Esophagus muscularis mucosa (tissue), 4 donors: ENCODE measurements around the gene FBXL7. TPM values are rescaled to one million over a fixed set of nuclear protein-coding genes. Genes with fewer than 3 reads are reported as not detected.

Experiments
- DNase-seq: peaks from one replicate; pipeline ENCODE4 v3.0.0-alpha.2; 2017; ENCODE audit errors: extremely low spot score
- H3K27ac ChIP-seq, 4 donors: fragments of 200-600 bp; sonication (generic); replicated peaks in 1 of 4; 1 replicate in 3 of 4; 2 replicates in 1 of 4; pipeline ENCODE4 v1.5.1; 2016 to 2019; ENCODE audit warnings: mild to moderate bottlenecking in 1 of 4
- H3K27me3 ChIP-seq, 4 donors: fragments of 200-600 bp; sonication (generic); one replicate each; pipeline versions ENCODE4 v1.5.1 to v1.6.0; 2016 to 2019
- H3K36me3 ChIP-seq, 4 donors: fragments of 200-600 bp; sonication (generic); one replicate each; pipeline ENCODE4 v1.5.1; 2016 to 2019
- H3K4me1 ChIP-seq, 4 donors: fragments of 200-600 bp; sonication (generic); one replicate each; pipeline ENCODE4 v1.5.1; 2016 to 2019
- H3K4me3 ChIP-seq, 4 donors: fragments of 200-600 bp; sonication (generic); 1 replicate in 2 of 4; 2 replicates in 2 of 4; pipeline ENCODE4 v1.5.1; 2016 to 2019; ENCODE audit warnings: mild to moderate bottlenecking in 4 of 4, moderate library complexity in 1 of 4
- H3K9me3 ChIP-seq, 4 donors: fragments of 200-600 bp; sonication (generic); 1 replicate in 3 of 4; 2 replicates in 1 of 4; pipeline ENCODE4 v1.5.1; 2016 to 2019
- EP300 ChIP-seq: sonication (generic); formaldehyde crosslinking; IDR thresholded peaks from one replicate; pipeline ENCODE4 v1.6.1; 2017; ENCODE audit warnings: antibody characterized with exemption
- POLR2A ChIP-seq: fragments of 450-650 bp; IDR thresholded peaks from one replicate; pipeline ENCODE4 v1.6.1; 2017; ENCODE audit warnings: antibody characterized with exemption, moderate library complexity, mild to moderate bottlenecking, low read depth
- POLR2AphosphoS5 ChIP-seq, 2 donors: sonication (generic); formaldehyde crosslinking; IDR thresholded peaks; one replicate each; pipeline ENCODE4 v1.6.1; 2017; ENCODE audit warnings: antibody characterized with exemption in 2 of 2
- WGBS: methylation state at CpG from one replicate; pipeline ENCODE4 v1.1.5; 2018; 5-methylcytosine and 5-hydroxymethylcytosine counted together
- intact Hi-C: fragments of 100-400 bp; cut with DNase I; formaldehyde crosslinking; loops from one replicate; pipeline ENCODE4 v1.15.1; 2023
- total RNA-seq, 4 donors: library from RNA; depleted of rRNA; stranded (reverse); fragments of >200 nt; gene quantifications; one replicate each; pipeline versions ENCODE4 v1.1.0 to v1.2.1, GENCODE V29; 2016
- TF ChIP-seq, protein P1 (sequence below), 3 experiments: fragments of 200-600 bp in 2 of 3; fragments of 450-650 bp in 1 of 3; sonication (generic) in 2 of 3; IDR thresholded peaks; one replicate each; pipeline ENCODE4 v1.5.1; 2017 to 2019; ENCODE audit warnings: antibody characterized with exemption in 3 of 3, mild to moderate bottlenecking in 2 of 3, moderate library complexity in 1 of 3

The FBXL7 gene
- total RNA-seq, 4 donors from 2014 or later: 25.7 to 37.7 (median 27.6) TPM

DNA sequence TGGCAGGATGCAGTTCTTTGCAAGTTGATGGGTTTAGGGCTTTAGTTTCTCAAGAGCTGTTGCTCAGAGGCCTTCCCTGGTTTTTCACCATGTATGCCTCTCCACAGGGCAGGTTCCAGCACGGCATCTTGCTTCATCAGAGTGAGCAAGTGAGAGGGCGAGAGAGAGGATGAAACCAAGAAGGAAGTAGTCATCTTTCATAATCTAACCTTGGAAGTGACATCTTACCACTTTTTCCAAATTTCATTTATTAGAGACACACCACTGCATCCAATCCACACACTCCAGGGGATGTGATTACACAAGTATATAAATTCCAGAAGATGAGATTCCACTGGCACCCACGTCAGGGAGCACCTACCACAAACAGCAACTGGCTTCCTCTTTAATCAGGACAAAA, 385.2 kb downstream of the FBXL7 start:
- H3K4me3 ChIP-seq: no peak overlapping the region
- no peaks in the 10 kb centered on the region for H3K9me3 ChIP-seq
- no peak overlapping the region for H3K27ac ChIP-seq
- H3K27me3 ChIP-seq: no peaks in the 10 kb centered on the region
- H3K36me3 ChIP-seq: no peaks in the 10 kb centered on the region
- no peak for DNase-seq
- TF ChIP-seq POLR2AphosphoS5 (IDR thresholded peaks at IDR 0.05) (no peak), POLR2A (no peak), EP300 (no peak)
- TF ChIP-seq, protein P1, sequence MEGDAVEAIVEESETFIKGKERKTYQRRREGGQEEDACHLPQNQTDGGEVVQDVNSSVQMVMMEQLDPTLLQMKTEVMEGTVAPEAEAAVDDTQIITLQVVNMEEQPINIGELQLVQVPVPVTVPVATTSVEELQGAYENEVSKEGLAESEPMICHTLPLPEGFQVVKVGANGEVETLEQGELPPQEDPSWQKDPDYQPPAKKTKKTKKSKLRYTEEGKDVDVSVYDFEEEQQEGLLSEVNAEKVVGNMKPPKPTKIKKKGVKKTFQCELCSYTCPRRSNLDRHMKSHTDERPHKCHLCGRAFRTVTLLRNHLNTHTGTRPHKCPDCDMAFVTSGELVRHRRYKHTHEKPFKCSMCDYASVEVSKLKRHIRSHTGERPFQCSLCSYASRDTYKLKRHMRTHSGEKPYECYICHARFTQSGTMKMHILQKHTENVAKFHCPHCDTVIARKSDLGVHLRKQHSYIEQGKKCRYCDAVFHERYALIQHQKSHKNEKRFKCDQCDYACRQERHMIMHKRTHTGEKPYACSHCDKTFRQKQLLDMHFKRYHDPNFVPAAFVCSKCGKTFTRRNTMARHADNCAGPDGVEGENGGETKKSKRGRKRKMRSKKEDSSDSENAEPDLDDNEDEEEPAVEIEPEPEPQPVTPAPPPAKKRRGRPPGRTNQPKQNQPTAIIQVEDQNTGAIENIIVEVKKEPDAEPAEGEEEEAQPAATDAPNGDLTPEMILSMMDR (IDR thresholded peaks at IDR 0.05): no peak
- intact Hi-C loops: no loop called here
- 82% methylated on average over 3 of the region's 3 CpGs for WGBS
- peaks cover 0 to 20% (median 14%) of the 10 kb centered on the region in 4 donors for H3K4me1 ChIP-seq

DNA sequence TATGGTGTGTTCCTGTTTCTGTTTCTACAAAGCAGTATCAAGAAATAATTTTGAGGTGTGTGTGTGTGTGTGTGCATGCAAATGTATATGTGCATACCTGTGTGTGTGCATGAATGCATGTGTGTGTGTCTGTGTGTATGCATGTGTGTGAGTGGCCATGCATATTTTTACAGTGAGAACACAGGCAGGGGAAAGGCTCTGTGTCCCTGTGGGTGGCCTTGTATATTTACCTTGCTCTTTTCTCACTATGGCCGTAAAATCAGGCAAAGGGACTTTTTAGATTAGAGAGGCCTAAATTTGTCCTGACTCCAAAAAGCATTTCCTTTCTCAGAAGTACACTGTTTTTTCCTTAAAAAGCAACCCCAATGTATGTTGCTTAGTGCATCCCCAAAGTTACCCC, 386.2 kb downstream of the FBXL7 start:
- TF ChIP-seq, protein P1 (IDR thresholded peaks at IDR 0.05): no peak
- TF ChIP-seq POLR2A (no peak), POLR2AphosphoS5 (IDR thresholded peaks at IDR 0.05) (no peak), EP300 (no peak)
- no peak for DNase-seq
- no peaks in the 10 kb centered on the region for H3K9me3 ChIP-seq
- no peaks in the 10 kb centered on the region for H3K36me3 ChIP-seq
- intact Hi-C loops: no loop called here
- H3K4me3 ChIP-seq: no peak overlapping the region
- 94% methylated on average over 1 of the region's 1 CpG for WGBS
- no peak overlapping the region for H3K27ac ChIP-seq
- H3K4me1 ChIP-seq: peaks cover 0 to 20% (median 14%) of the 10 kb centered on the region in 4 donors
- H3K27me3 ChIP-seq: no peaks in the 10 kb centered on the region

DNA sequence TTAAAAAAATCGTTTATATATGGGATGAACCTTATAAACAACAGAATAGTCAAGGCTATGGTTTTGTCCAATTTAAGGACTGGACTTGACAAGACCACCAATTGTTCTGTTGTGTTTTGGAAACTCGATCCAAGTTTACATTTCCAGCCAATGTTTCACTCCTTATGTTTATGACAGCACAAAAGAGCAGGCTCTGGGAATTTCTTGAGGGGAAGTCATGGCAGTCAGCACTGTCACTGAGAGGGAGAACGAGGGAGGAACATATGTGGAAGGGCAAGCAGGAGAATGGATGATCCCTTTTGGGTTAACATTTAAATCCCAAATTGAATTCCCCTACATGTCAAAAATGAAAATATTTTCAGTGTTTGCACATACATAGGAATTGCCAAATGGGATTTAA, 387.1 kb downstream of the FBXL7 start:
- Histone ChIP-seq H3K27me3 (no peaks in the 10 kb centered on the region), H3K27ac (no peak overlapping the region), H3K36me3 (no peaks in the 10 kb centered on the region), H3K9me3 (no peaks in the 10 kb centered on the region), H3K4me3 (no peak overlapping the region), H3K4me1 (peaks cover 0 to 20% (median 14%) of the 10 kb centered on the region in 4 donors)
- TF ChIP-seq, protein P1 (IDR thresholded peaks at IDR 0.05): no peak
- TF ChIP-seq POLR2AphosphoS5 (IDR thresholded peaks at IDR 0.05): no peak
- no peak for TF ChIP-seq EP300
- no peak for TF ChIP-seq POLR2A
- no peak for DNase-seq
- WGBS: 28% methylated on average over 3 of the region's 3 CpGs
- intact Hi-C loops: no loop called here

DNA sequence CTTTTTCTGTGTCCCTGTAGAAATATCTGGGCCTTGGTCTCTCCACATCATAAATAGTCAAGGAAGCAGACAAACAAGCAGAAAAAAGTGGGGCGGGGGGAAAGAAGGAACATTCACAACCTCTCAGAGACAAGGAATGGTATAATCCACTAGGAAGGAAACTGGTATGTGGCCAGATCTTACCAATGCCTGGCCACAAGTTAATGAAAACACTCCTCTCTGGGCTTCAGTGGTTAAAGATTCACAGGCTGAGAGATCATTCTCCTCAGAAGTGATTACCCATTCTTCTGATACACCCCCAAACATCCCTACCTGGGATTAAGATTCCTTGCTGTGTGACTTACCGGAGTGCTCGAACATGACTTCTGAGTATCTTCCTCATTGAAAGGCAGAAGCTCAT, 389.0 kb downstream of the FBXL7 start:
- intact Hi-C loops: no loop called here
- WGBS: 97% methylated on average over 3 of the region's 3 CpGs
- Histone ChIP-seq H3K27me3 (no peaks in the 10 kb centered on the region), H3K4me3 (no peak overlapping the region), H3K27ac (no peak overlapping the region), H3K9me3 (no peaks in the 10 kb centered on the region), H3K36me3 (no peaks in the 10 kb centered on the region), H3K4me1 (peaks cover 0 to 20% (median 14%) of the 10 kb centered on the region in 4 donors)
- no peak for DNase-seq
- TF ChIP-seq POLR2A (no peak), EP300 (no peak), POLR2AphosphoS5 (IDR thresholded peaks at IDR 0.05) (no peak)
- TF ChIP-seq, protein P1 (IDR thresholded peaks at IDR 0.05): no peak

DNA sequence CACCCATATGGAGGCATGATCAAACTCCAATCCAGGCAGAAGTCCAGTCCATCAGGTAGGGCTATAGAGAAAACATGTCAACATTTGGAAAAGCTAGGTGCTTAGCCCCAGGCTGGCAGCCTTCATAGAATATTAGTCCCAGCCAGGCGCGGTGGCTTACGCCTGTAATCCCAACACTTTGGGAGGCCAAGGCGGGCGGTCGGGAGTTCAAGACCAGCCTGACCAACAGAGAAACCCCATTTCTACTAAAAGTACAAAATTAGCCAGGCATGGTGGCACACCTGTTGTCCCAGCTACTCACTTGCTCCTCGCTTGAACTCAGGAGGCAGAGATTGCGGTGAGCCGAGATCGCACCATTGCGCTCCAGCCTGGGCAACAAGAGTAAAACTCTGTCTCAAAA, 393.9 kb downstream of the FBXL7 start:
- WGBS: 89% methylated on average over 10 of the region's 11 CpGs
- H3K9me3 ChIP-seq: no peaks in the 10 kb centered on the region
- H3K36me3 ChIP-seq: no peaks in the 10 kb centered on the region
- H3K4me3 ChIP-seq: no peak overlapping the region
- TF ChIP-seq, protein P1 (IDR thresholded peaks at IDR 0.05): no peak
- no peaks in the 10 kb centered on the region for H3K27me3 ChIP-seq
- DNase-seq: no peak
- H3K4me1 ChIP-seq: no peaks in the 10 kb centered on the region
- H3K27ac ChIP-seq: no peak overlapping the region
- intact Hi-C loops: no loop called here
